GM23338 (cell line): ENCODE results near the gene SYCE1L. TPM values are rescaled to one million over a fixed set of nuclear protein-coding genes. Genes with fewer than 3 reads are reported as not detected.

Source experiments
- ATAC-seq: fragments of 200-7000 bp; cut with Tn5 transposase; 3 replicates; pipeline ENCODE4 v1.9.1; 2020
- DNase-seq: peaks from one replicate; pipeline ENCODE4 v3.0.0-alpha.2; 2015; ENCODE audit warnings: low spot score
- H2AFZ ChIP-seq: fragments of 200-600 bp; sonication (generic); 2 replicates; pipeline ENCODE4 v1.8.0; 2016; ENCODE audit warnings: antibody characterized with exemption, mild to moderate bottlenecking, moderate library complexity
- H3F3A ChIP-seq: fragments of 200-600 bp; sonication (generic); replicated peaks from 2 replicates; pipeline ENCODE4 v1.8.0; 2017; ENCODE audit warnings: antibody characterized with exemption, mixed run types, low read depth
- H3K27ac ChIP-seq: fragments of 200-600 bp; sonication (generic); 2 replicates; pipeline ENCODE4 v1.6.1; 2016; ENCODE audit warnings: low read depth
- H3K27me3 ChIP-seq: fragments of 200-600 bp; sonication (generic); 2 replicates; pipeline ENCODE4 v1.8.0; 2016; ENCODE audit warnings: mild to moderate bottlenecking, mixed run types, moderate library complexity; ENCODE audit not compliant: insufficient read depth
- H3K36me3 ChIP-seq: fragments of 200-600 bp; sonication (generic); 2 replicates; pipeline ENCODE4 v1.8.0; 2016; ENCODE audit warnings: mild to moderate bottlenecking; ENCODE audit not compliant: insufficient read depth
- H3K4me1 ChIP-seq: fragments of 200-600 bp; sonication (generic); 2 replicates; pipeline ENCODE4 v1.8.0; 2016; ENCODE audit warnings: mild to moderate bottlenecking, moderate library complexity; ENCODE audit not compliant: insufficient read depth
- H3K4me2 ChIP-seq: fragments of 200-600 bp; sonication (generic); 2 replicates; pipeline ENCODE4 v1.7.1; 2017; ENCODE audit warnings: mixed run types
- H3K4me3 ChIP-seq: fragments of 200-600 bp; sonication (generic); 2 replicates; pipeline ENCODE4 v1.6.1; 2016; ENCODE audit warnings: mixed run types
- H3K79me2 ChIP-seq: fragments of 200-600 bp; sonication (generic); replicated peaks from 2 replicates; pipeline ENCODE4 v1.8.0; 2017; ENCODE audit warnings: mild to moderate bottlenecking; ENCODE audit not compliant: insufficient read depth
- H3K9me2 ChIP-seq: fragments of 200-600 bp; sonication (generic); 2 replicates; pipeline ENCODE4 v1.8.0; 2017; ENCODE audit not compliant: insufficient read depth
- H4K20me1 ChIP-seq: fragments of 200-600 bp; sonication (generic); replicated peaks from 2 replicates; pipeline ENCODE4 v1.8.0; 2017; ENCODE audit warnings: mild to moderate bottlenecking; ENCODE audit not compliant: insufficient read depth
- H3K27ac Mint-ChIP-seq: 2 replicates; pipeline ENCODE4 v1.8.0; 2020; ENCODE audit warnings: inconsistent platforms, mild to moderate bottlenecking, moderate library complexity, mixed read lengths
- H3K27me3 Mint-ChIP-seq: 3 replicates; pipeline ENCODE4 v1.8.0; 2022; ENCODE audit warnings: low read depth, mild to moderate bottlenecking, moderate library complexity, mixed read lengths, inconsistent platforms; ENCODE audit not compliant: insufficient read depth, poor library complexity
- H3K36me3 Mint-ChIP-seq: 3 replicates; pipeline ENCODE4 v1.8.0; 2021; ENCODE audit warnings: low read depth, mild to moderate bottlenecking, inconsistent platforms, moderate library complexity, mixed read lengths
- H3K4me1 Mint-ChIP-seq: 3 replicates; pipeline ENCODE4 v1.8.0; 2020; ENCODE audit warnings: mild to moderate bottlenecking, inconsistent platforms, mixed read lengths
- H3K4me3 Mint-ChIP-seq: 3 replicates; pipeline ENCODE4 v1.8.0; 2021; ENCODE audit warnings: moderate library complexity, mild to moderate bottlenecking, inconsistent platforms, mixed read lengths
- H3K9me3 Mint-ChIP-seq: 3 replicates; pipeline ENCODE4 v1.8.0; 2020; ENCODE audit warnings: moderate library complexity, mild to moderate bottlenecking, inconsistent platforms, mixed read lengths
- CREB1 ChIP-seq: fragments of 250-450 bp; sonication (Bioruptor Pico); IDR thresholded peaks from 2 replicates; pipeline ENCODE4 v1.5.0; 2020; ENCODE audit warnings: low read depth, mild to moderate bottlenecking, moderate library complexity
- CTCF ChIP-seq, 2 experiments: fragments of 200-600 bp in 1 of 2; sonication (generic) in 1 of 2; conservative IDR thresholded peaks; 2 replicates each; pipeline versions ENCODE4 v1.5.1 to v1.6.1; 2016 to 2017; ENCODE audit warnings: antibody characterized with exemption in 2 of 2, low read depth in 2 of 2, mild to moderate bottlenecking in 2 of 2, moderate library complexity in 1 of 2
- ETS1 ChIP-seq: IDR thresholded peaks from 2 replicates; pipeline ENCODE4 v1.6.1; 2016; ENCODE audit warnings: antibody characterized with exemption
- EZH2 ChIP-seq: fragments of 200-600 bp; sonication (generic); IDR thresholded peaks from one replicate; pipeline ENCODE4 v1.8.0; 2017; ENCODE audit warnings: antibody characterized with exemption, mild to moderate bottlenecking, low read depth; ENCODE audit not compliant: unreplicated experiment
- JUNB ChIP-seq: IDR thresholded peaks from one replicate; pipeline ENCODE4 v1.6.1; 2016; ENCODE audit warnings: antibody characterized with exemption; ENCODE audit not compliant: unreplicated experiment
- NANOG ChIP-seq: IDR thresholded peaks from 2 replicates; pipeline ENCODE4 v1.6.1; 2016; ENCODE audit warnings: antibody characterized with exemption, borderline replicate concordance
- STAT1 ChIP-seq: IDR thresholded peaks from one replicate; pipeline ENCODE4 v1.6.1; 2016; ENCODE audit warnings: antibody characterized with exemption; ENCODE audit not compliant: unreplicated experiment
- ZNF114 ChIP-seq: fragments of 250-450 bp; sonication (Bioruptor Pico); IDR thresholded peaks from 2 replicates; pipeline ENCODE4 v1.5.0; 2020; ENCODE audit warnings: mild to moderate bottlenecking, moderate library complexity
- ZNF331 ChIP-seq: fragments of 250-450 bp; sonication (Bioruptor Pico); IDR thresholded peaks from 2 replicates; pipeline ENCODE4 v1.5.0; 2020; ENCODE audit warnings: low read depth, mild to moderate bottlenecking, moderate library complexity
- ZNF462 ChIP-seq: fragments of 250-450 bp; sonication (Bioruptor Pico); IDR thresholded peaks from 2 replicates; pipeline ENCODE4 v1.5.0; 2020; ENCODE audit warnings: mild to moderate bottlenecking, moderate library complexity
- polyA plus RNA-seq: library from polyadenylated mRNA; unstranded; fragments of >200 nt; fragmentation: Nextera tagmentation; extraction: Ambion mirVana; gene quantifications from 2 replicates; pipeline ENCODE4 v1.2.1, GENCODE V29; 2016
- total RNA-seq: library from RNA; depleted of rRNA; stranded (reverse); fragments of >200 nt; shearing (Covaris generic); gene quantifications from 2 replicates; pipeline ENCODE4 v1.2.3, GENCODE V29; 2014

SYCE1L gene
- total and polyA plus RNA-seq, 2 experiments from 2014 or later, result 3.9 to 5.9 TPM

- Histone ChIP-seq H3F3A (no peaks in the 10 kb centered on the region), H4K20me1 (no peaks in the 10 kb centered on the region; the same call in 1 of the 2 replicates), H3K79me2 (peaks cover 8% of the 10 kb centered on the region; the same call in 1 of the 2 replicates), H3K27ac (no peak overlapping the region), H3K4me3 (no peak overlapping the region), H3K36me3 (no peaks in the 10 kb centered on the region), H3K9me2 (no peaks in the 10 kb centered on the region; the same call in 1 of the 2 replicates), H3K4me2 (no peak overlapping the region), H3K27me3 (no peaks in the 10 kb centered on the region), H2AFZ (no peak overlapping the region), H3K4me1 (peaks cover 5% of the 10 kb centered on the region)
- Mint-ChIP-seq H3K36me3 (peaks cover 14% of the 10 kb centered on the region; the same call in 1 of the 3 replicates), H3K4me3 (no peak overlapping the region), H3K4me1 (peaks cover 24% of the 10 kb centered on the region), H3K27me3 (peaks cover 16% of the 10 kb centered on the region), H3K27ac (no peak overlapping the region), H3K9me3 (no peaks in the 10 kb centered on the region)
- TF ChIP-seq CTCF (conservative IDR thresholded peaks at IDR 0.05; ENCODE audit: low read depth in 2 of 2) (no peak), ZNF331 (CRISPR knock-in tag) (no peak), EZH2 (no peak), ZNF114 (CRISPR knock-in tag) (no peak), STAT1 (no peak), NANOG (no peak), CREB1 (CRISPR knock-in tag) (no peak), ETS1 (no peak), JUNB (no peak)
- no peak for DNase-seq
- no peak for ATAC-seq
Measured at GRCh38 chr16:77214411-77215138, 15.4 kb downstream of the SYCE1L start.

- Histone ChIP-seq H3K27me3 (no peaks in the 10 kb centered on the region), H2AFZ (no peak overlapping the region), H3F3A (no peaks in the 10 kb centered on the region), H3K36me3 (no peaks in the 10 kb centered on the region), H4K20me1 (no peaks in the 10 kb centered on the region), H3K4me3 (no peak overlapping the region), H3K27ac (no peak overlapping the region), H3K9me2 (no peaks in the 10 kb centered on the region), H3K4me1 (no peaks in the 10 kb centered on the region), H3K4me2 (no peak overlapping the region), H3K79me2 (0 out of 2 replicates have a peak, but pooled peaks cover 1% of the 10 kb centered on the region)
- Mint-ChIP-seq H3K27me3 (no peaks in the 10 kb centered on the region), H3K4me3 (no peak overlapping the region), H3K4me1 (peaks cover 19% of the 10 kb centered on the region), H3K27ac (no peak overlapping the region), H3K36me3 (peaks cover 7% of the 10 kb centered on the region; the same call in 1 of the 3 replicates), H3K9me3 (no peaks in the 10 kb centered on the region)
- DNase-seq, result no peak
- ATAC-seq, result no peak
- TF ChIP-seq JUNB (no peak), EZH2 (no peak), ZNF462 (CRISPR knock-in tag) (no peak)
Measured at GRCh38 chr16:77219437-77219836, 20.2 kb downstream of the SYCE1L start.
